Measurements from ENCODE around the gene SLC40A1. TPM values are rescaled to one million over a fixed set of nuclear protein-coding genes. Genes with fewer than 3 reads are reported as not detected.

Gene SLC40A1
- total and polyA plus RNA-seq, 2 of the 13 experiments (the other 11 are each of a cell fraction or from before 2014, with no cell fraction given) = 10.6 to 24.9 TPM

DNA sequence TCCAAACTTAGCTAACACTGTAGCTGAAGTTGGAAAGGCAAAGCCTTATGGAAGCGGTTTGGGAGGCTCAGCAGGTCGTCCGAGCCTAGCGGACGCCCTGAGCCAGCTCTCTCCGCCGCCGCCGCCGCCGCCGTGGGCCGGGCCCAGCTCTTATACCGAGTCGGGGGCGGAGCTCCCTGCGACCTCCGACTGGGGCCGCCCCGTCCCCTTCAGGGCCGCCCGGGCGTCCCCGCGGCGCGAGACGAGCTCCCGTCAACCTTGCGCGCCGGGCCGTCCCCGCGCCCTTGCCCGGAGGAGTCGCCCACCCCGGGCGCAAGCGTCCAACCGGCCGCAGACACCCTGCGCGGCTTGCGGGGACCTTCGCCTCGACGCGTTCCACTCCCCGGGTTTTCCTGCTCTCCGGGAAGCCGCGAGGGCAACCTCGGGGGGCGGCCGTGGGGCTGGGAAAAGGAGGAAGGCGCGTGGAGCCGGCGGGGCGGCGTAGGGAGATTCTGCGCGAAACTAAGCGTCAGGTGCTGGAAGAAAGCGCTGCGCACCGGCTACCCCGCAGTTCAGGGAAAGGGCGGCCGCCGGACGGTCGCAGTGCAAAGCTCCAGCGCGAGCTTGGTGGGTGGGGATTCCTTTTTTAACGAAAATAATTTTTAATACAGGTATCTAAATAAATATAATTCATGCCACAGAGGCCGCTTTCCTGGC, at the start of gene SLC40A1 (continued):
- peak; percentile 62; the same call in 1 of the 2 replicates for TF ChIP-seq ZNF772 (CRISPR knock-in tag; IDR thresholded peaks at IDR 0.05)
- TF ChIP-seq SIX4 (CRISPR knock-in tag; IDR thresholded peaks at IDR 0.05) = no peak
- peak; percentile 41; the same call in 1 of the 2 replicates for TF ChIP-seq SRY (CRISPR knock-in tag; IDR thresholded peaks at IDR 0.05)
- TF ChIP-seq ZNF124 (CRISPR knock-in tag; IDR thresholded peaks at IDR 0.05) = no peak
- TF ChIP-seq, protein P1, sequence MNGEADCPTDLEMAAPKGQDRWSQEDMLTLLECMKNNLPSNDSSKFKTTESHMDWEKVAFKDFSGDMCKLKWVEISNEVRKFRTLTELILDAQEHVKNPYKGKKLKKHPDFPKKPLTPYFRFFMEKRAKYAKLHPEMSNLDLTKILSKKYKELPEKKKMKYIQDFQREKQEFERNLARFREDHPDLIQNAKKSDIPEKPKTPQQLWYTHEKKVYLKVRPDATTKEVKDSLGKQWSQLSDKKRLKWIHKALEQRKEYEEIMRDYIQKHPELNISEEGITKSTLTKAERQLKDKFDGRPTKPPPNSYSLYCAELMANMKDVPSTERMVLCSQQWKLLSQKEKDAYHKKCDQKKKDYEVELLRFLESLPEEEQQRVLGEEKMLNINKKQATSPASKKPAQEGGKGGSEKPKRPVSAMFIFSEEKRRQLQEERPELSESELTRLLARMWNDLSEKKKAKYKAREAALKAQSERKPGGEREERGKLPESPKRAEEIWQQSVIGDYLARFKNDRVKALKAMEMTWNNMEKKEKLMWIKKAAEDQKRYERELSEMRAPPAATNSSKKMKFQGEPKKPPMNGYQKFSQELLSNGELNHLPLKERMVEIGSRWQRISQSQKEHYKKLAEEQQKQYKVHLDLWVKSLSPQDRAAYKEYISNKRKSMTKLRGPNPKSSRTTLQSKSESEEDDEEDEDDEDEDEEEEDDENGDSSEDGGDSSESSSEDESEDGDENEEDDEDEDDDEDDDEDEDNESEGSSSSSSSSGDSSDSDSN (CRISPR knock-in tag; IDR thresholded peaks at IDR 0.05) = peak; percentile 96; the same call in 1 of the 2 replicates
- TF ChIP-seq FOXO1 (CRISPR knock-in tag; IDR thresholded peaks at IDR 0.05) = peak; percentile 21
- peak; percentile 97 for TF ChIP-seq ZMYM4 (CRISPR knock-in tag; IDR thresholded peaks at IDR 0.05)
- no peak for TF ChIP-seq ZNF224 (CRISPR knock-in tag; IDR thresholded peaks at IDR 0.05)
- TF ChIP-seq ZNF235 (CRISPR knock-in tag; IDR thresholded peaks at IDR 0.05; ENCODE audit: borderline replicate concordance) = peak; percentile 78; the same call in 1 of the 2 replicates
- TF ChIP-seq, protein P2, sequence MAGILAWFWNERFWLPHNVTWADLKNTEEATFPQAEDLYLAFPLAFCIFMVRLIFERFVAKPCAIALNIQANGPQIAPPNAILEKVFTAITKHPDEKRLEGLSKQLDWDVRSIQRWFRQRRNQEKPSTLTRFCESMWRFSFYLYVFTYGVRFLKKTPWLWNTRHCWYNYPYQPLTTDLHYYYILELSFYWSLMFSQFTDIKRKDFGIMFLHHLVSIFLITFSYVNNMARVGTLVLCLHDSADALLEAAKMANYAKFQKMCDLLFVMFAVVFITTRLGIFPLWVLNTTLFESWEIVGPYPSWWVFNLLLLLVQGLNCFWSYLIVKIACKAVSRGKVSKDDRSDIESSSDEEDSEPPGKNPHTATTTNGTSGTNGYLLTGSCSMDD (CRISPR knock-in tag; IDR thresholded peaks at IDR 0.05) = no peak
- no peak for TF ChIP-seq NBN (conservative IDR thresholded peaks at IDR 0.05)
- no peak; the same call in 1 of the 2 replicates for TF ChIP-seq MYC (CRISPR knock-in tag; IDR thresholded peaks at IDR 0.05; ENCODE audit: borderline replicate concordance)
- TF ChIP-seq NR1H2 (CRISPR knock-in tag; IDR thresholded peaks at IDR 0.05; ENCODE audit: borderline replicate concordance, low read depth) = 0 out of 2 replicates have a peak, but pooled peaks have one; percentile 36
- TF ChIP-seq SMAD3 (CRISPR knock-in tag; IDR thresholded peaks at IDR 0.05) = 0 out of 2 replicates have a peak, but pooled peaks have one; percentile 13
- TF ChIP-seq, protein P3, sequence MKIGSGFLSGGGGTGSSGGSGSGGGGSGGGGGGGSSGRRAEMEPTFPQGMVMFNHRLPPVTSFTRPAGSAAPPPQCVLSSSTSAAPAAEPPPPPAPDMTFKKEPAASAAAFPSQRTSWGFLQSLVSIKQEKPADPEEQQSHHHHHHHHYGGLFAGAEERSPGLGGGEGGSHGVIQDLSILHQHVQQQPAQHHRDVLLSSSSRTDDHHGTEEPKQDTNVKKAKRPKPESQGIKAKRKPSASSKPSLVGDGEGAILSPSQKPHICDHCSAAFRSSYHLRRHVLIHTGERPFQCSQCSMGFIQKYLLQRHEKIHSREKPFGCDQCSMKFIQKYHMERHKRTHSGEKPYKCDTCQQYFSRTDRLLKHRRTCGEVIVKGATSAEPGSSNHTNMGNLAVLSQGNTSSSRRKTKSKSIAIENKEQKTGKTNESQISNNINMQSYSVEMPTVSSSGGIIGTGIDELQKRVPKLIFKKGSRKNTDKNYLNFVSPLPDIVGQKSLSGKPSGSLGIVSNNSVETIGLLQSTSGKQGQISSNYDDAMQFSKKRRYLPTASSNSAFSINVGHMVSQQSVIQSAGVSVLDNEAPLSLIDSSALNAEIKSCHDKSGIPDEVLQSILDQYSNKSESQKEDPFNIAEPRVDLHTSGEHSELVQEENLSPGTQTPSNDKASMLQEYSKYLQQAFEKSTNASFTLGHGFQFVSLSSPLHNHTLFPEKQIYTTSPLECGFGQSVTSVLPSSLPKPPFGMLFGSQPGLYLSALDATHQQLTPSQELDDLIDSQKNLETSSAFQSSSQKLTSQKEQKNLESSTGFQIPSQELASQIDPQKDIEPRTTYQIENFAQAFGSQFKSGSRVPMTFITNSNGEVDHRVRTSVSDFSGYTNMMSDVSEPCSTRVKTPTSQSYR (CRISPR knock-in tag; IDR thresholded peaks at IDR 0.05; ENCODE audit: borderline replicate concordance) = 0 out of 2 replicates have a peak, but pooled peaks have one; percentile 21
- TF ChIP-seq HMGXB3 (CRISPR knock-in tag; IDR thresholded peaks at IDR 0.05; ENCODE audit: borderline replicate concordance) = no peak
- peak; percentile 18; the same call in 1 of the 2 replicates for TF ChIP-seq PHF21A (CRISPR knock-in tag; IDR thresholded peaks at IDR 0.05)
- TF ChIP-seq PHF20 (CRISPR knock-in tag; IDR thresholded peaks at IDR 0.05) = no peak
- peak; percentile 80; the same call in 1 of the 2 replicates for TF ChIP-seq CCDC6 (CRISPR knock-in tag; IDR thresholded peaks at IDR 0.05)
